Stimulated activated effector memory CD8-positive, alpha-beta T cell treated with anti-CD3 and anti-CD28 coated beads, Interleukin-12 subunit alpha, Interleukin-12 subunit beta, amount 100 ng/mL, for 72 hours (primary cell): Measurements from ENCODE around the gene ACIN1.

Experiments used
- ATAC-seq: fragments of 150-1000 bp; cut with Tn5 transposase; 2 replicates; pipeline ENCODE4 v1.10.0; 2021
- DNase-seq, 2 donors: peaks; one replicate each; pipeline ENCODE4 v3.0.0; 2021 to 2022; ENCODE audit warnings: low spot score in 2 of 2
- H3K27ac Mint-ChIP-seq: one replicate; pipeline ENCODE4 v1.8.0; 2022; ENCODE audit warnings: mild to moderate bottlenecking, mixed read lengths
- H3K36me3 Mint-ChIP-seq: one replicate; pipeline ENCODE4 v1.8.0; 2022; ENCODE audit warnings: mild to moderate bottlenecking, mixed read lengths
- H3K4me1 Mint-ChIP-seq: one replicate; pipeline ENCODE4 v1.8.0; 2022; ENCODE audit warnings: mixed read lengths
- H3K4me3 Mint-ChIP-seq: one replicate; pipeline ENCODE4 v1.8.0; 2022; ENCODE audit warnings: mild to moderate bottlenecking, mixed read lengths
- H3K9me3 Mint-ChIP-seq: one replicate; pipeline ENCODE4 v1.8.0; 2022; ENCODE audit warnings: mixed read lengths

The ACIN1 gene

DNA sequence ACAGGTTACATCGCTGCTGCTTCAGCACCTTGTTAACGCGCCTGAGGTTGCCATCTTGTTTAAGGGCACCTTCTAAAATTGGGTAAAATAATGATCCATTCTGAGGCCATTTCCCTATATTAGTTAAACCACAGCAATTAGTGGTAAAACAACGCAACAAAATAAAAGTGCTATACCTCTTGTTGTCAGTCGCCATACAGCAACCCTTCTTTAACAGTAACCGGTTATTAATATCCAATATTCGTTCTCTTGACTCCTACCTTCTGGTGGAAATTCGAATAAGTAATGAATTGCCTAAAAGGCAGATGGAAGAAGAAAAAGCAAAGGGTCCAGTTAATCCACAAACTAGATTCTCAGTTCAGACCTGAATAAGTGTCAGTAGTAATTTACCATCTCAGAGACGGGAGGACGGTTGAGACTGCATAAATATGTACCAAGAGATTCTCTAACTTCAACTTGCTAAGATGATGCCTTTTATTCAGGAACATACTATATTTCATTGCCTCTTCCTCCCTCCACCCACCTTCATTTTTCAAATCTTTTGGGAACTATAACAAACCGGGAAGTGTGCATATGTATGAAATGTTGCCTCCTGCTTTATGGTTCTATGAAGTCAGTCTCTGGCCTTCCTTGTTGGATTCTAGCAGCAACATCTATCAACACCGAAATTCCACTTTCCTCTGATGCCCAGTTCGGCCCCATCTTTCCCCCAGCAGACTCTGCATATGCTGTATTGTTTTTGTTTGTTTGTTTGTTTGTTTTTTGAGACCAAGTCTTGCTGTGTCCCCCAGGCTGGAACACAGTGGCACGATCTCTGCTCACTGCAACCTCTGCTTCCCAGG lies 59.4 kb downstream of the ACIN1 start:
- DNase-seq (no peak), ATAC-seq (no peak)
- Mint-ChIP-seq H3K36me3 (peaks cover 41% of the 10 kb centered on the region), H3K9me3 (no peaks in the 10 kb centered on the region), H3K27ac (peak overlapping the region; percentile 98), H3K4me3 (peak overlapping the region; percentile 95), H3K4me1 (peaks cover 30% of the 10 kb centered on the region)

DNA sequence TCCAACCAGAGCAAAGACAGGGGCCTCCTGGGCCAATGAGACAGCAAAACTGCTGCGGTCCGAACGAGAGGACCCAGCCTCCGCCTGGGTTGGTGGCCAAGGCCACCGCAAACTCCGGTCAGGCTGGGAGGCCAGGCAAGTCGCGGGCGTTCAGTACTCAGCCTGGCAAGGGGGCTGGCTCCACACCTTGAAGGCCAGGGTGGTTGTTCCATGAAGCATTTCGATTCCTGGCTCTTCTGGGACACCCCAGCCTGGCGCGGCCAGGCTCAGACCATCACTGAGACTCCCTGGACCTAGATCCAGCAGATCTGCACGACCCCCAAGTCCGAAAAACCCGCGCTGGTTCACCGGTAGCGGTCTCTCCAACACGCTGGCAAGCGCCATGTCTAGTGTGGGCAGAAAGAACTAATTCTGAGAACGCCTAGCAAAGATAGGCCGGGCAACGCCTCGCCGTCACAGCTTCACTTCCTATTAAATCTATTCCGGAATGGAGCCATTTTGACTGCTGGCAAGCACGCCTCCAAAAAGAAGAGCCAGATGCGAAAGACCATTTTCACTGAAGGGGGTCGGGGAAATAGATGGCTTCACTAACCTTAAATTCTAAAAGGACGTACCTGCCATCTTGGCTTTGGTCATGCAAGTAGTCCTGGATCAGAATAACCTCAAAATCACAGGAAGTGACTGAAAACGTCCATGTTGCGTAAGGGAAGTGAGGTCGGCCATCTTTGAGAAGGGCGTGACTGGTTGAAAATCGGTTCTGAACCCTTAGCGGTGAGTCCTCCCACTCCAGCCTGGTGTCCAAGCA lies 60.2 kb downstream of the ACIN1 start, which contains the start of gene PSMB5:
Gene PSMB5, minus strand, starts transcription at position 403 of the 805 bp plus-strand sequence. Its CDS starts 19 bp downstream, at position 384.
- Mint-ChIP-seq H3K4me3 (peak within 1 kb of the TSS; percentile 95), H3K9me3 (no peaks in the 10 kb centered on the region), H3K27ac (peak within 1 kb of the TSS; percentile 98), H3K36me3 (peaks cover 49% of the 10 kb centered on the region), H3K4me1 (peaks cover 30% of the 10 kb centered on the region)
- ATAC-seq = peak; percentile 97
- DNase-seq = peak; percentile 62 to 90

DNA sequence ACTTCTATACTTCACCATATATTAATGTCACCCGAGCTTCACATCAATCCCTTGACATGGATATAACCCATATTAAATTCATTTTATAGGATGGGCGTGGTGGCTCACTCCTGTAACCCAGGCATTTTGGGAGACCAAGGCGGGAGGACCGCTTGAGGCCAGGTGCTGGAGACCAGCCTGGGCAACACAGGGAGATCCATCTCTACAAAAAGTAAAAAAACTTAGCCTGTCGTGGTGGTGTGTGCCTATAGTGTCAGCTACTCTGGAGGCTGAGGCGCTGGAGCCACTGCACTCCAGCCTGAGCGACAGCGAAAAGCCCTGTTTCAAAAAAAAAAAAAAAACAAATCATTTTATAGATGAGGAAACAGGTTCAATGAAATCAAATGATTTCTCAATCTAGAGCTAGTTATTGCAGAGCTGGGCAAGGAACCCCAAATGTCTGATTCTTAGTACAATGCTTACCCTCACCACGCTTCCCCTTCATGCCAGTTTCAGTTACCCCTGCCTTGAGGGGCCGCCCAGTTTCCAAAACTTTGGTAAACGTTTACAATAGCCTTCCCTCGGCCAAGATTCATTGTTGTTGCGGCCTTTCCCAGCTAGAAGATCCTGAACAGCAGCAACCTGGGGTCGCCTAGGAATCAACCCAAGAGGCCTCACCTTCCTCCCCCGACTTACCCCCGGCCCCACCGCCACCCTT lies 61.0 kb downstream of the ACIN1 start:
- Mint-ChIP-seq H3K4me1 (peaks cover 37% of the 10 kb centered on the region), H3K4me3 (peak overlapping the region; percentile 95), H3K36me3 (peaks cover 57% of the 10 kb centered on the region), H3K27ac (peak overlapping the region; percentile 98), H3K9me3 (no peaks in the 10 kb centered on the region)
- ATAC-seq (no peak), DNase-seq (no peak)

DNA sequence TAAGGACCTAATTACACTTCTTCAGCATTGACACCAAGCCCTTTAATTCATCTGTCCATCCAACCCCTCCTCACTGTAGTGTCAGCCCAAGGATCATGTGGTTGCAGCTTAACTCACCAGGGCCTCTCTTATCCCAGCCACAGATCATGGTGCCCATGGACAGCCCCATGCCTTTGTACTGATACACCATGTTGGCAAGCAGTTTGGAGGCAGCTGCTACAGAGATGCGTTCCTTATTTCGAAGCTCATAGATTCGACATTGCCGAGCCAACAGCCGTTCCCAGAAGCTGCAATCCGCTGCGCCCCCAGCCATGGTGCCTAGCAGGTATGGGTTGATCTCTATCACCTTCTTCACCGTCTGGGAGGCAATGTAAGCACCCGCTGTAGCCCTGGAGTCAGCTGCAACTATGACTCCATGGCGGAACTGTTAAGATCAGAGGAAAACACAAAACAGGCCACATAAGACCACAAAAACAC lies 61.6 kb downstream of the ACIN1 start:
- Mint-ChIP-seq H3K36me3 (peaks cover 63% of the 10 kb centered on the region), H3K4me3 (peak overlapping the region; percentile 95), H3K4me1 (peaks cover 42% of the 10 kb centered on the region), H3K9me3 (no peaks in the 10 kb centered on the region), H3K27ac (peak overlapping the region; percentile 98)
- DNase-seq = no peak
- no peak for ATAC-seq

DNA sequence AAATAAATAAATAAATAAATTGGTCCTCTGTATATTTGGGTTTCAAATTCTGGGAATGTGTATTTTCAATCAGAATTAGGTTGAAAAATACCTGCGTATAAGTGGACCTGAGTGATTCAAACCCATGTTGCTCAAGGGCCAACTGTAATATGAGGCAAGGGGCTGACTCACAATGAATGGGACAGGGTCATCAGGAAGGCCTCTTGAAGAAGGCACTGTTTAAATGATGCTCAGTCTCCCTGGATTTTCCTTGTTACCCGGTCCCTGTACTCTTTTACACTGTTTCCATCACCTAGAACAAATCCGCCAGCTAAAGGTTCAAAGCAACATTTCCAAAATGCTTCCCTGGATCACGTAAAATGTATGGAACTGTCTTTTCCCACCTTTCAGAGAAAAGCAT lies 64.0 kb downstream of the ACIN1 start:
- peaks cover 87% of the 10 kb centered on the region for H3K36me3 Mint-ChIP-seq
- H3K27ac Mint-ChIP-seq = no peak overlapping the region
- ATAC-seq (no peak), DNase-seq (no peak)
- peaks cover 42% of the 10 kb centered on the region for H3K4me1 Mint-ChIP-seq
- no peak overlapping the region for H3K4me3 Mint-ChIP-seq
- no peaks in the 10 kb centered on the region for H3K9me3 Mint-ChIP-seq

DNA sequence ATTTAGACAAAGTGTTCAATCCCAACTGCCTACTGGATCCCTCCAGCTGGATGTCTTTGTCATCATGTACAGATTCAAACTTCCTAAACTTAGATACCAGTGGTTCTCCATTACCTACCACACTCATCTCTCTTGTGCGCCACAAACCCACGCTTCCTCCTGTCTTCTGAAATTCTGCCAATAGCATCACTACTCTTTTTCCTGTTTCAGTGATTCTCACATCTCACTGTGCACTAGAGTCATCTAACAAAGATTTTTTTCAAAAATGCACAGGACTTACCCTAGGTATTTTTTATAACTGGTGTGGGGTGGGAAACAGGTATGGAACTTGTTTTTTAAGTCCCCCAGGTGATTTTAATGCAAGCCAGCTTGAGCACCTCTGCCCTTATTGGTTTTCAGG lies 66.1 kb downstream of the ACIN1 start:
- peaks cover 100% of the 10 kb centered on the region for H3K36me3 Mint-ChIP-seq
- H3K4me3 Mint-ChIP-seq = no peak overlapping the region
- peak; percentile 78 for ATAC-seq
- H3K27ac Mint-ChIP-seq = peak overlapping the region; percentile 54
- peaks cover 45% of the 10 kb centered on the region for H3K4me1 Mint-ChIP-seq
- no peak for DNase-seq
- no peaks in the 10 kb centered on the region for H3K9me3 Mint-ChIP-seq

DNA sequence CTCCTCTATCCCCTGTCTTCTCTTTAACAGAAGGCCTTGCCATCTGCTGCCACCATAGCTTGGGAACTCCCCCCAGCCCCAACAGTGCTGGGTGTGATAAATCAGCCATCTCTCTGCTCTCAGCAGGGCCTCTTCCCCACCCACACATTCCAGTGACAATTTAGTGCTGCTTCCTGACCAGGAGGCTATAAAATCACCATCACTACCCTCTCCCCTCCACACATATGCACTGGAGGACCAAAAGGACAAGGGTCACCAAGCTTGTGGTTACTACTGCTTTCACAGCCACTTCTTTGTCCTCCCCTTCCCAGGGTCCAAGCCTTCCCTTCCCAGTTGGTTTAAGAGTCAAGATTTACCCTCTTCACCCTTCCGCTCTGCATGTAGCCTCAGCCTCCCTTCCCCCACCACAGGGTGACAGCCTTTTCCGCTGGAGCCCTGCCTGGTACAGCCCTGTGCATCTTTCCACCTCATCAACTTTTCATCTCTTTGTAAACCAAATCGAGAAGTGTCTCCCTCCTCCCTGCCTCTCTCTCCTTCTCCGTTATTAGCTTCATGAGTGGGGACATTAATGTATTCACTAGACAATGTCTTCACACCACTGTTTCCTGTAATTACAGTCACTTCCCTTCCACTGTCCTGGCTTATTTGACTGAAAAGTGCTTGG lies 69.7 kb downstream of the ACIN1 start:
- no peaks in the 10 kb centered on the region for H3K9me3 Mint-ChIP-seq
- no peak for DNase-seq
- ATAC-seq = peak; percentile 53
- peak overlapping the region; percentile 2 for H3K4me3 Mint-ChIP-seq
- H3K27ac Mint-ChIP-seq = peak overlapping the region; percentile 77
- H3K4me1 Mint-ChIP-seq = peaks cover 27% of the 10 kb centered on the region
- peaks cover 73% of the 10 kb centered on the region for H3K36me3 Mint-ChIP-seq

DNA sequence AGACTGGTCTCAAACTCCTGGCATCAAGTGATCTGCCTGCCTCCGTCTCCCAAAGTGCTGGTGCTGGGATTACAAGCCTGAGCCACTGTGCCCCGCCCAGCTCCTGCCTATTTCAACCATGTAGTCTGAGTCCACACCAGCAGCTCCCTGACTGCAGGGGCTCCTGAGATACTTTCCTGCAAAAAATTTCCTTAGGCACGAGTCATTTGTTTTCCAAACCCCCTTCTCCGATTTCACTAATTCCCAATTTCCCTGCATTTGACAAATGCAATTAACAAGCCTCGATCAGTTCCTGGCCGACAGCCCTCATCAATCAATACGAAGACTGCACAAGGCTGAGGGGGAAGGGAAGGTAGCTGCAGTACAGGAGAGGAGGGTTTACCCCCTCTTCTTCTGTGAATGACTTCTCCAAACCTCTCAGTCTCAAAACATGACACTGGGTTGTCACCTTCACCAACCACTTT lies 70.3 kb downstream of the ACIN1 start:
- ATAC-seq (peak; percentile 59), DNase-seq (no peak)
- peaks cover 27% of the 10 kb centered on the region for H3K4me1 Mint-ChIP-seq
- H3K27ac Mint-ChIP-seq = peak overlapping the region; percentile 77
- peak overlapping the region; percentile 2 for H3K4me3 Mint-ChIP-seq
- peaks cover 66% of the 10 kb centered on the region for H3K36me3 Mint-ChIP-seq
- no peaks in the 10 kb centered on the region for H3K9me3 Mint-ChIP-seq

DNA sequence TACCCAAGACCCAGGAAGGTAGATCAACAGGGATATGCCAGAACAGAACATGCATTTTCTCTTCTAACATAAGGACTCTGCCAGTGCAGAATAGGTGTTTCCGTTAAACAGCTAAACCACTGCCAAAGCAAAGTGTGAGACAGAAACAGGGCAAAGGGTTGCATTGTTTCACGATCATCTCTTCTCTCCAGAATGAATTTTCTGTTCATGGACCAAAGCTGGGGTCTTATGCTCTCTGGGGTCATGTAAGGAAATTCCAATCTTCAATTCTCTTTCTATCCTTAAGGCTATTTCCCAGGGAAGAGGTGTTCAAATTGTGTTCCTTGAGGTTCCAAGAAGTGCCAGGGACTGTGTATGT lies 71.2 kb downstream of the ACIN1 start:
- peaks cover 58% of the 10 kb centered on the region for H3K36me3 Mint-ChIP-seq
- H3K4me1 Mint-ChIP-seq = peaks cover 18% of the 10 kb centered on the region
- ATAC-seq = no peak
- H3K9me3 Mint-ChIP-seq = no peaks in the 10 kb centered on the region
- DNase-seq = no peak
- H3K27ac Mint-ChIP-seq = no peak overlapping the region
- H3K4me3 Mint-ChIP-seq = no peak overlapping the region

DNA sequence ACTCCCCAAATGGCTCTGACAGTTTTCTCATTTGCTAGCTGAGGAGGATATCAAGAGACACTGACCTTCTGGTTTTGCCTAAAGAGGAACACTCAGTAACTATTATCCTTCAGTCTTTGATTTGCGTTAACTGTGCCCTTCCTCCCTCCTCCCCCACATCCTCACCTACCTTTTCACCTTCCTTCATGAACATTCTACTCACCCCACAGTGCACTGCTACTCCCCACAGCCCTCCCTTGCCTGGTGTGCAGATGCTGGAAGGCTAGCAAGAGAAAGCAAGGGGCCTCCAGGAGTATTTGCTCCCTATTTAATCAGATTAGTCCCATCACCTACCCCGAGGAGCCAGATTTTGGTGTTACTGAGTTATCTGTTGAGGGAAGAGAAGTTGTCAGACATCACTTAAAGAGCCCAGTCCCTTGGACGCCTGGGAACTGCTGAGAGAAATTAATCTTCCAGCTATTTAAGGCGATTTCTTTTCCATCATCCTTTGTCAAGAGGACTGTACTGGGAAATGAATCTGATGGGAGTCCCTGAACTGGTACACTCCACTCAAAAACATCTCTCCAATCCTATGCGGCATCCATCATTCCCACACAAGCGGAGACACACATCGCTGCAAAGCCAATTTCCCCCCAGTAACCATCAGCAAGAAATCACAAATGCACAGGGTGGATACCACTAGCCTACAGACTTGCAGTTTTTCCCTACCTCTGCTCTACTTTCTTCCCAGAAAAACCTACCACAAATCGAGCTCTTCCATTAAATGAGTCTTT lies 71.7 kb downstream of the ACIN1 start:
- Mint-ChIP-seq H3K36me3 (peaks cover 52% of the 10 kb centered on the region), H3K9me3 (no peaks in the 10 kb centered on the region), H3K4me1 (peaks cover 15% of the 10 kb centered on the region), H3K4me3 (no peak overlapping the region), H3K27ac (no peak overlapping the region)
- DNase-seq (no peak), ATAC-seq (no peak)

DNA sequence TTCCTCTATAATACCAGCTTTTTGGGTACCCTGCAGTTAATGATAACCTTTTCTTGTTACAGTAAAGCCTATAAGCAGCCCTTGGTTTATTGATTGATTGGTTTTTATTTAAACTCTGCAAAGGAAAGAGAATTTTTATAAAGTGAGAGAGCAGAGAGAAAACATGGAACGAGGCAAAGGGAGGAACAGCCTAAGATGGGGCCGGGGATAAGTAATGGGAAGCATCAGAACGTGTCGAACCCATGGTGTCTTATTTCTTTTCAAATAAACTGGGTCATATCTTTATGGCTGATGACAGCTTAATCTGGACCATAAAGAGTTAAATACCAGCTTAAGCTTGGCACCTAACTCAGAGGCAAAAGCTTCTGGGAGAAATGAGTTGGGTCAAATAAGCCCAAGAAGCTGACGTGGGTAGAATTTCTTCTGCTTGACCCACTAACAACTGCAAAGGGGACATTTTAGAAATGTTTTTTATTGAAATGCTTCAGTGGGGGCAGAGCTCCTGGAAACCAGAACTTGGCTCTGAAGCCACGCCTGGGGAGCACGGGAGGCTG lies 73.0 kb downstream of the ACIN1 start:
- Mint-ChIP-seq H3K4me3 (no peak overlapping the region), H3K4me1 (peaks cover 15% of the 10 kb centered on the region), H3K36me3 (peaks cover 40% of the 10 kb centered on the region), H3K27ac (no peak overlapping the region), H3K9me3 (no peaks in the 10 kb centered on the region)
- DNase-seq (no peak), ATAC-seq (no peak)

DNA sequence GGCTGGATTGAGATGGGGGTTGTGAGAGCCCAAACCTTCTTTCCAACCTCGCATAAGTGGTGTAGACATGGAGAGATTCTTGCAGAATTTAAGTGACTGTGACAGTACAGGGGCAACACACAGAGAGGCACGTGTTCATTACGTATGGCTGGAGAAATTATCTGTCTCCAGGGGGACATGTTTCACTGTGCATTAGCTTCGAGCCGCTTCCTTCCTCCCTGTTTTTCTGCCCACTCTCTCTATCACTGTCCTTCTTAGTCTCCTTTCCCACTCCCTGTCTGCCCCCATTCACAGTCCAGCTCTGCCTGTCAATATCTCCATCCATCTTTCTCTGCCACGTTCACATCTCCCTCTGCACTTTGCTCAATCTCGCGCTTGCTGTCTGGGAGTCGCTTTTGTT lies 73.5 kb downstream of the ACIN1 start:
- H3K4me3 Mint-ChIP-seq = no peak overlapping the region
- no peak overlapping the region for H3K27ac Mint-ChIP-seq

DNA sequence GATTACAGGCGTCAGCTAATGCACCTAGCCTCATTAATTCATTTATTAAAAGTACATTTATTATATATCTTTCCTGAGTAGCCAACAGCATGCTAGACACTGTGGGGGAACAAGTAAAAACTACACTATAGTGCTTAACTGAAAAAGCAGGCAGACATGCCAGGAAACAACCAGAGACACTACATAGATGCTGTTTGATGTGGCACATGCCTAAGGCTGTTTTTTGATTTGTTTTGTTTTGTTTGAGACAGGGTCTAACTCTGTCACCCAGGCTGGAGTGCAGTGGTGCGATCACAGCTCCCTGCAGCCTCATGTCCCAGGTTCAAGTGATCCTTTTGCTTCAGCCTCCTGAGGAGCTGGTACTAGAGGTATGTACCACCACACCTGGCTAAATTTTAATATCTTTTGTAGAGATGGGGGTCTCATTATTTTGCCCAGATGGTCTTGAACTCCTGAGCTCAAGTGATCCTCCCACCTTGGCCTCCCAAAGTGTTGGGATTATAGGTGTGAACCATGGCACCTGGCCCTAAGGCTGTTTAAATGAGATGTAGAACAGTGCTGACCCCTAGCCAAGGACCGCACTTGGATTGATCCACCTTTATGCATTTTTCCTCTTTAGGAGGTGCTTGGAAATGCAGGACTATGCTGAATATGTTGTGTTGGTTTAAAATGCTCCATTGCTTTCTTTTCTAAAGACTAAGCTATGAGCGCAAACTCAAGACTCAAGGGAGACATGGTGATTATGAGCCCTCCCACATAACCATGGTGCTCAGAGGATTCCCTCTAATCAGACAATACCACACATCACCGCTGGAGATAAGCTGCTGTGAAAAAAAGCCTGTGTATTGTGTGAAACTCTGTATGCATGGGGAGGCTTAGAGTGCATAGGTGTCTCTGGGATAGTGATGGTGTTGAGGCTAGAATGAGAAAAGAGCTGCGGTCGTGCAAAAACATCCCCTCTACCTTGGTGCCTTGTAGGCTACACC lies 74.5 kb downstream of the ACIN1 start:
- peaks cover 10% of the 10 kb centered on the region for H3K4me1 Mint-ChIP-seq
- no peak overlapping the region for H3K27ac Mint-ChIP-seq
- H3K36me3 Mint-ChIP-seq = peaks cover 24% of the 10 kb centered on the region
- DNase-seq (no peak), ATAC-seq (no peak)
- H3K4me3 Mint-ChIP-seq = no peak overlapping the region
- no peaks in the 10 kb centered on the region for H3K9me3 Mint-ChIP-seq

More for the DNA sequence above, 73.5 kb downstream of the ACIN1 start:
- ATAC-seq (no peak), DNase-seq (no peak)
- Mint-ChIP-seq H3K9me3 (no peaks in the 10 kb centered on the region), H3K4me1 (peaks cover 15% of the 10 kb centered on the region), H3K36me3 (peaks cover 34% of the 10 kb centered on the region)
